ENCODE measurements around the gene STX2.
A peak's percentile ranks its signal among the peaks of the same experiment; 100 is the strongest.

STX2 gene

DNA sequence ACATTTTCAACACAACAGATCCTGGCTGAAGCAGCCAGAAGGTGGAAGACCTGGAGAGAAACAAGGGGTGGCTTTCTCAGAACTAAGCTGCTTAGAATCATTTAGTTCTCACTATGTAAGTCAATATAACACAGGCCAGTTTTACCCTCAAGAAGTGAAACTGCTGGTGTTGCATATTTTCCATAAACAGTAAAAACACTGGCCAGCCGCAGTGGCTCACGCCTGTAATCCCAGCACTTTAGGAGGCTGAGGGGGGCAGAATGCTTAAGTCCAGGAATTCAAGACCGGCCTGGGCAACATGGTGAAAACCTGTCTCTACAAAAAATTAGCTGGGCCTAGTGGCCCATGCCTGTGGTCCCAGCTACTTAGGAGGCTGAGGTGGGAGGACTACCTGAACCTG, 11.6 kb downstream of the STX2 start:
- TF ChIP-seq, protein P1, sequence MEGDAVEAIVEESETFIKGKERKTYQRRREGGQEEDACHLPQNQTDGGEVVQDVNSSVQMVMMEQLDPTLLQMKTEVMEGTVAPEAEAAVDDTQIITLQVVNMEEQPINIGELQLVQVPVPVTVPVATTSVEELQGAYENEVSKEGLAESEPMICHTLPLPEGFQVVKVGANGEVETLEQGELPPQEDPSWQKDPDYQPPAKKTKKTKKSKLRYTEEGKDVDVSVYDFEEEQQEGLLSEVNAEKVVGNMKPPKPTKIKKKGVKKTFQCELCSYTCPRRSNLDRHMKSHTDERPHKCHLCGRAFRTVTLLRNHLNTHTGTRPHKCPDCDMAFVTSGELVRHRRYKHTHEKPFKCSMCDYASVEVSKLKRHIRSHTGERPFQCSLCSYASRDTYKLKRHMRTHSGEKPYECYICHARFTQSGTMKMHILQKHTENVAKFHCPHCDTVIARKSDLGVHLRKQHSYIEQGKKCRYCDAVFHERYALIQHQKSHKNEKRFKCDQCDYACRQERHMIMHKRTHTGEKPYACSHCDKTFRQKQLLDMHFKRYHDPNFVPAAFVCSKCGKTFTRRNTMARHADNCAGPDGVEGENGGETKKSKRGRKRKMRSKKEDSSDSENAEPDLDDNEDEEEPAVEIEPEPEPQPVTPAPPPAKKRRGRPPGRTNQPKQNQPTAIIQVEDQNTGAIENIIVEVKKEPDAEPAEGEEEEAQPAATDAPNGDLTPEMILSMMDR (conservative IDR thresholded peaks at IDR 0.05), result no peak
- no peak overlapping the region for H3K27ac ChIP-seq

DNA sequence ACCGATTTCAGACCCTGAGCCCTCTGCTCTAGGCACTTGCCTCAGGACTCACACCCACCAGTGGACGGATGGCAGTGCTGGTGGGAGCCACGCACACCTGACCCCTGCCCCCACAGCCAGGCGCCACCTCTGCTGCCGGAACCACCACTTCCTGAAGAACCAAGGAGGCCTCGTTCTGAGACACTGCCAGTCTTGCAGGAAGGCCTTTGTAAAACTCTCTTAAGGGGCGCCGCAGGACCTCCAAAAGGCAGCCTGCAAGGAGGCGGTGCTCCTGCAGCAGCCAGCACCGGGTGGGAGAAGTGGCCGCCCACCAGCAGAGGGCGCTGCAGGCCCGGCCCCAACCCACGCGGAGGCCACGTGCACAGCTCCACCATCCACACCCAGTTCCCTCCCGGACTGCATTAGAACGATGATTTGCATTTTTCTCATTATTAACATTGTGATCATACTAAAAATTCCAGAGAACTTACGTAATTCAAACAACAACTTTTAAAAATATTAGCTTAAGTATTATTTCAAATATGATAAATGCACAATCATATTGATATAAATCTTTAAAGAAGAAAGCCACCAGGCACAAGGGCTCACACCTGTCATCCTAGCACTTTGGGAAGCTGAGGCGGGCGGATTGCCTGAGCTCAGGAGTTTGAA, 12.8 kb downstream of the STX2 start:
- no peak overlapping the region for H3K27ac ChIP-seq
- TF ChIP-seq, protein P1 (conservative IDR thresholded peaks at IDR 0.05), result peak; percentile 80

DNA sequence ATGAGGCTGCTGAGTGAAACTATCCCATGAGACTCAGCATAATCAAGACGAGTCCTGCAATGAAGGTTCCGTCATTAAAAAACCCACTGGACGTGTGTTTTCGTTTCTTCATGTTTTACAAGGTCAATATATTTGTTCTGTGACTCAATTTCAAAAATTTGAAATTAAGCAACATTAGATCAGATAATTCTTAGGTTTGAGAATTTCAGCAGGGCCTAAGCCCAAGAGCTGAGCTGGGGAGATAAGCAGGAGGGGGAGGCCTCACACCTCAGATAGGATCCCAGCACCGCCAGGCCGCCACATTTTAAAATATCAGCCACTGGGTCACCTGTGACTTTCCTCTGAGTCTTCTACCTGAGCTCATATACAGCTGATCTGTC, 13.3 kb downstream of the STX2 start:
- H3K27ac ChIP-seq, result no peak overlapping the region
- TF ChIP-seq, protein P1 (conservative IDR thresholded peaks at IDR 0.05), result no peak

DNA sequence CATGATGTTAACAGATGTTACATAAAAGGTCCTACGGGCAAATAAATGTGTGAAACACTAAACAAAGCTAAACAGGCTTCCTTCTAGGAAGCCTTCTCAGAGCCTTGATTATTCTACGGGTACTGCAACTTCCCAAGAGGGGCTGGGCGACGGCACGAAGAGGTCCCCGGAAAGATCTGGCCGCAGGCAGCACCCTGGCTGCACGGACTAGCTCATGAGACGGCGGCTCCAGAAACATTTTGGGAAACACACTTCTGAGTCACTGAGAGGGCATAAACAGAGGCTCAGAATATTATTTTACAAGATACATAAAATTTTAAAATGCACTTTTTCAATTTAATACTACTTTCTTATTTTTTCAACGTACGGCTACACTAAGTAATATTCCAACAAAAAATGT, 19.4 kb downstream of the STX2 start:
- peak overlapping the region; percentile 88 for H3K27ac ChIP-seq
- TF ChIP-seq, protein P1 (conservative IDR thresholded peaks at IDR 0.05), result no peak

DNA sequence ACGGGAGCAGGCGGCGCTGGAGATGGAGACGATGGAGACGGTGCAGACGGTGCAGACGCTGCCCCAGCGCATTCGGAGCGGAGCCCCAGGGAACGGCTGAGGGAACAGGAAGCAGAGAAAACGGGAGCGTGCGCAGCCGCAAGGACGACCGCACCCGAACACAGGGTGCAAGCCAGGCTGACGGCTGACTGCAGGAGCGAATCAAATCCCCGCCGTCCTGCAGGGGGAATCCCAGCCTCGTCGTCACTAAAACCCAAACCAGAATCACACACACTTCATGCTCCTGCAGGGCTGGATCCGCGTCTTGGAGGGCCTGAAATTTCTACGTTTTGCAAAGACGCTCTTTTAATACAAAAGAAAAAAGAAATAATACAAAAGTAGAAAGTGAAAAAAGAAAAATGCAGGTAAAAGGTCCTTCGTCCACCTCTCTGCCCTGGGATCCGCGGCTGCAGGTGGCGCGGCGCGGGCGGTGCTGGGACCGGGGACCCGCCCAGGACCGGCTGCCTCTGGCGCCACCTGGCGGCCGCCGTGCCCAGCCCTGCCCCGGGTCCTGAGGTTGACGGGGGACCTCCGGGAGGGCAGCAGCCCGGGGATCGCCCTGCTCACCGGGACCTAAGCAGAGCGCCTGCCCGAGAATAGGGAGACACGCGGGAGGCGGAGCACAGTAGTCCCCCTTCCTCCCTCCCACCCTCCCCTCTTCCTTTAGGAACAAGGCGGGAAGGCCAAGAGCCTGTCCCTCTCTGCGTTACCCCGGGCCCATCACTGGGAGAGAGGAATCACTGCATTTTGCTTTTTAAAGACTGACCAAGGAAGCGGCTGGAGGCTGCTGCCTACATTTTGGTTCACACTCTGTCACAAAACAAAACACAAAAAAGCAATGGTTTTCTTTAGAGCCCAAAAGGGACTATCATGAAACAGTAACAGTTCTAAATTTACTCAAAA, 20.1 kb downstream of the STX2 start:
- peak overlapping the region; percentile 88 for H3K27ac ChIP-seq
- TF ChIP-seq, protein P1 (conservative IDR thresholded peaks at IDR 0.05), result peak; percentile 99

DNA sequence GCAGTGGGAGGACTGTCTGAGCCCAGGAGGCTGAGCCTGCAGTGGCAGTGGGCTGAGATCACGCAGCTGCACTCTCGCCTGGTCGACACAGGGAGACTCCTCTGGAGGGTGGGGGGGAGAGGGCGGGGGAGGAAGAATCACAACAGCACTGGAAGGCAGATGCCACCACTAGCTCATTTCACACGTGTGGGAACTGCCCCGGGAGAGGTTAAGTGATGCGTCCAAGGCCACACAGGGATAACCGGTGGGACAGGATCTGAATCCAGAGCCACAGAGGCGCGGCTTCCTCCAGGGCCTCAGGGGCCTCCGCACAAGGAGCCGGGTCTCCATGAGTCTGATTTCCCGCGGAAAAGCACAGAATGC, 20.8 kb downstream of the STX2 start:
- TF ChIP-seq, protein P1 (conservative IDR thresholded peaks at IDR 0.05), result no peak
- H3K27ac ChIP-seq, result peak overlapping the region; percentile 88

DNA sequence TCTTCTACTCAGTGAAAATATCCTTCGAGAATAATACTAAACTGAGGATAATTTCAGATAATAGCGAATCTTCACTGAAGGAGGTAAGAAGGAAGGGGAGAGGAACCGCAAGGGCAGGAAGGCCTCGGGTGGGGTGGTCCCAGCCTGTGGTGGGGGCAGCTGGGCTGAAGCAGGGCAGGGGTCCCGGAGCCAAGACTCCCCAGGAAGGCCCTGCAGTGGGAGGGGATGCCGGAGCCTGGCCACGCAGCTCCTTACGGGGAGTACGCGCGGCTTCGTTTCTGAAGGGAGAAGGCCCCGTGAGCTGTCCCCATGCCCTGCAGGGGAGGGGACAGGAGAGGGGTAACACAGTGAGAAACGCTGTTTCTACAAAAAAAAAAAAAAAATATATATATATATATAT, 21.2 kb downstream of the STX2 start:
- TF ChIP-seq, protein P1 (conservative IDR thresholded peaks at IDR 0.05), result no peak
- peak overlapping the region; percentile 88 for H3K27ac ChIP-seq

All from VCaP (cell line).